IMR-90 (cell line): ENCODE results near the gene ICAM1.

ENCODE experiments used
- CEBPB ChIP-seq: IDR thresholded peaks from 2 replicates; pipeline ENCODE4 v1.6.1; 2012; ENCODE audit warnings: low read depth, low read length, improper control_type of control experiment
- FOS ChIP-seq: fragments of 150-350 bp; IDR thresholded peaks from 2 replicates; pipeline ENCODE4 v1.6.1; 2016; ENCODE audit warnings: low read depth, low read length
- MXI1 ChIP-seq: IDR thresholded peaks from 2 replicates; pipeline ENCODE4 v1.6.1; 2012; ENCODE audit warnings: low read depth, mild to moderate bottlenecking, low read length, moderate library complexity, borderline replicate concordance
- NFE2L2 ChIP-seq: fragments of 150-350 bp; IDR thresholded peaks from 2 replicates; pipeline ENCODE4 v1.6.1; 2016; ENCODE audit warnings: low read depth, mild to moderate bottlenecking, low read length
- POLR2A ChIP-seq: IDR thresholded peaks from 2 replicates; pipeline ENCODE4 v1.6.1; 2012; ENCODE audit warnings: mild to moderate bottlenecking, low read depth, low read length
- RAD21 ChIP-seq: IDR thresholded peaks from 2 replicates; pipeline ENCODE4 v1.6.1; 2012; ENCODE audit warnings: low read length, improper control_type of control experiment
- RCOR1 ChIP-seq: IDR thresholded peaks from 2 replicates; pipeline ENCODE4 v1.6.1; 2012; ENCODE audit warnings: mild to moderate bottlenecking, low read length, improper control_type of control experiment; ENCODE audit not compliant: insufficient replicate concordance
- RFX5 ChIP-seq: IDR thresholded peaks from 2 replicates; pipeline ENCODE4 v1.8.0; 2012; ENCODE audit warnings: low read depth, mild to moderate bottlenecking, low read length, moderate library complexity
- TF ChIP-seq, protein P1 (sequence below): conservative IDR thresholded peaks from 2 replicates; pipeline ENCODE4 v1.5.1; 2012; ENCODE audit warnings: mild to moderate bottlenecking, low read depth, low read length, improper control_type of control experiment
- TF ChIP-seq, protein P2 (sequence below): fragments of 150-350 bp; IDR thresholded peaks from 2 replicates; pipeline ENCODE4 v1.6.1; 2016; ENCODE audit warnings: low read depth, mild to moderate bottlenecking, low read length, moderate library complexity, borderline replicate concordance
- TF ChIP-seq, protein P3 (sequence below): fragments of 150-350 bp; IDR thresholded peaks from 2 replicates; pipeline ENCODE4 v1.6.1; 2017; ENCODE audit warnings: mild to moderate bottlenecking, antibody characterized with exemption, low read length, low read depth

DNA sequence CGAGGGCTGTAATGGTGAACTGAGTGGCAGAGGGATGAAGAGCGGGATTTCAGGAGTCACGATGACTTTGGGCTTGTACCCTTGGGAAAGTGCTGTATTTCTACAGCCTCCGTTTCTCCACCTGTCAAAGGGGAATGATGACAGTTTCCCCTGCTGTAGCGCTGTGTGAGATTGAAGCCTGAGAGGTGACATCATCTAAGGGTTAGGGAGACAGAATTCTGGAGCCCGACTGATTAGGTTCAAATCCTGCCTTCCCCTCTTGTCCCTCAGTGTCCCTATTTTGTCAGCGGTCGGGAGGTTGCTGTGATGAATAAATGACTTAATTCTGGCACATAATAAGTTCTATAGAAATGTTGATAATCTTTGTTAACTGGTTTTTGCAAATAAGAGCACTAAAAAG lies 18.2 kb upstream of the ICAM1 start:
- TF ChIP-seq, protein P1, sequence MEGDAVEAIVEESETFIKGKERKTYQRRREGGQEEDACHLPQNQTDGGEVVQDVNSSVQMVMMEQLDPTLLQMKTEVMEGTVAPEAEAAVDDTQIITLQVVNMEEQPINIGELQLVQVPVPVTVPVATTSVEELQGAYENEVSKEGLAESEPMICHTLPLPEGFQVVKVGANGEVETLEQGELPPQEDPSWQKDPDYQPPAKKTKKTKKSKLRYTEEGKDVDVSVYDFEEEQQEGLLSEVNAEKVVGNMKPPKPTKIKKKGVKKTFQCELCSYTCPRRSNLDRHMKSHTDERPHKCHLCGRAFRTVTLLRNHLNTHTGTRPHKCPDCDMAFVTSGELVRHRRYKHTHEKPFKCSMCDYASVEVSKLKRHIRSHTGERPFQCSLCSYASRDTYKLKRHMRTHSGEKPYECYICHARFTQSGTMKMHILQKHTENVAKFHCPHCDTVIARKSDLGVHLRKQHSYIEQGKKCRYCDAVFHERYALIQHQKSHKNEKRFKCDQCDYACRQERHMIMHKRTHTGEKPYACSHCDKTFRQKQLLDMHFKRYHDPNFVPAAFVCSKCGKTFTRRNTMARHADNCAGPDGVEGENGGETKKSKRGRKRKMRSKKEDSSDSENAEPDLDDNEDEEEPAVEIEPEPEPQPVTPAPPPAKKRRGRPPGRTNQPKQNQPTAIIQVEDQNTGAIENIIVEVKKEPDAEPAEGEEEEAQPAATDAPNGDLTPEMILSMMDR = no peak
- no peak for TF ChIP-seq POLR2A
- TF ChIP-seq, protein P2, sequence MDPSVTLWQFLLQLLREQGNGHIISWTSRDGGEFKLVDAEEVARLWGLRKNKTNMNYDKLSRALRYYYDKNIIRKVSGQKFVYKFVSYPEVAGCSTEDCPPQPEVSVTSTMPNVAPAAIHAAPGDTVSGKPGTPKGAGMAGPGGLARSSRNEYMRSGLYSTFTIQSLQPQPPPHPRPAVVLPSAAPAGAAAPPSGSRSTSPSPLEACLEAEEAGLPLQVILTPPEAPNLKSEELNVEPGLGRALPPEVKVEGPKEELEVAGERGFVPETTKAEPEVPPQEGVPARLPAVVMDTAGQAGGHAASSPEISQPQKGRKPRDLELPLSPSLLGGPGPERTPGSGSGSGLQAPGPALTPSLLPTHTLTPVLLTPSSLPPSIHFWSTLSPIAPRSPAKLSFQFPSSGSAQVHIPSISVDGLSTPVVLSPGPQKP = no peak
- no peak for TF ChIP-seq CEBPB
- TF ChIP-seq RAD21 = no peak
- no peak for TF ChIP-seq RCOR1
- TF ChIP-seq MXI1 = no peak
- no peak for TF ChIP-seq RFX5
- TF ChIP-seq FOS = no peak
- no peak for TF ChIP-seq NFE2L2
- TF ChIP-seq, protein P3, sequence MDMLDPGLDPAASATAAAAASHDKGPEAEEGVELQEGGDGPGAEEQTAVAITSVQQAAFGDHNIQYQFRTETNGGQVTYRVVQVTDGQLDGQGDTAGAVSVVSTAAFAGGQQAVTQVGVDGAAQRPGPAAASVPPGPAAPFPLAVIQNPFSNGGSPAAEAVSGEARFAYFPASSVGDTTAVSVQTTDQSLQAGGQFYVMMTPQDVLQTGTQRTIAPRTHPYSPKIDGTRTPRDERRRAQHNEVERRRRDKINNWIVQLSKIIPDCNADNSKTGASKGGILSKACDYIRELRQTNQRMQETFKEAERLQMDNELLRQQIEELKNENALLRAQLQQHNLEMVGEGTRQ = no peak
